HCT116 (cell line): Measurements from ENCODE around the gene RBMX. TPM values are rescaled to one million over a fixed set of nuclear protein-coding genes. Genes with fewer than 3 reads are reported as not detected.

Experiments used
- ATAC-seq: fragments of 200-7000 bp; cut with Tn5 transposase; 2 replicates; pipeline ENCODE4 v1.9.1; 2020; ENCODE audit warnings: mild to moderate bottlenecking, moderate library complexity
- BruUV-seq: library from RNA; stranded (reverse); fragments of 400-500 nt; replicated peaks from 2 replicates; lab custom pipeline; 2021; lab: Mats Ljungman, UMichigan
- CTCF ChIA-PET: fragments of 300-600 bp; sonication (Branson Sonifier 250); formaldehyde crosslinking; loops from one replicate; lab custom pipeline; 2021; ENCODE audit warnings: antibody characterized with exemption; lab: Charles Lee
- POLR2A ChIA-PET: fragments of 300-600, 350-600 bp; sonication (Branson Sonifier 250); formaldehyde crosslinking; loops from one replicate; lab custom pipeline; 2021; ENCODE audit warnings: antibody characterized with exemption; lab: Charles Lee
- RAD21 ChIA-PET, 2 experiments: fragments of 300-600 bp; sonication (Branson Sonifier 250); formaldehyde crosslinking; loops; one replicate each; lab custom pipeline; 2023; ENCODE audit warnings: low total read pairs in 2 of 2; ENCODE audit not compliant: uncharacterized antibody in 2 of 2, unreplicated experiment in 2 of 2, low non-redundant PET in 1 of 2; lab: Charles Lee
- DNase-seq: peaks from one replicate; pipeline ENCODE4 v3.0.0-alpha.2; 2010; ENCODE audit warnings: low read depth, low spot score
- H2AFZ ChIP-seq: fragments of 200-600 bp; shearing (Covaris generic), sonication (generic); 2 replicates; pipeline ENCODE4 v1.6.1; 2017; ENCODE audit warnings: low read depth, mixed run types, mixed read lengths, antibody characterized with exemption, low read length; ENCODE audit not compliant: poor library complexity, severe bottlenecking
- H3K27ac ChIP-seq: 2 replicates; pipeline ENCODE4 v1.5.1; 2012; ENCODE audit warnings: low read depth, low read length
- H3K27me3 ChIP-seq: fragments of 200-600 bp; sonication (generic); 2 replicates; pipeline ENCODE4 v1.6.1; 2016; ENCODE audit warnings: mixed run types, low read length, mixed read lengths; ENCODE audit not compliant: insufficient read depth
- H3K36me3 ChIP-seq, 2 experiments: fragments of 200-500 bp in 1 of 2; fragments of 200-600 bp in 1 of 2; sonication (Bioruptor generic) in 1 of 2; sonication (generic) in 1 of 2; 2 replicates each; pipeline versions ENCODE4 v1.5.1 to v1.6.1; 2014 to 2016; ENCODE audit warnings: low read length in 2 of 2, inconsistent platforms in 1 of 2, mixed read lengths in 1 of 2, mixed run types in 1 of 2; ENCODE audit not compliant: insufficient read depth in 2 of 2, control insufficient read depth in 1 of 2
- H3K4me1 ChIP-seq, 2 experiments: fragments of 200-600 bp in 1 of 2; sonication (generic) in 1 of 2; 2 replicates each; pipeline versions ENCODE4 v1.5.1 to v1.6.1; 2012 to 2017; ENCODE audit warnings: low read length in 2 of 2, inconsistent platforms in 1 of 2, mild to moderate bottlenecking in 1 of 2, mixed read lengths in 1 of 2, mixed run types in 1 of 2, moderate library complexity in 1 of 2; ENCODE audit not compliant: insufficient read depth in 2 of 2, control insufficient read depth in 1 of 2
- H3K4me2 ChIP-seq: fragments of 200-600 bp; sonication (generic); 2 replicates; pipeline ENCODE4 v1.6.1; 2017; ENCODE audit warnings: mixed run types, low read length, mixed read lengths
- H3K4me3 ChIP-seq, 2 experiments: fragments of 200-600 bp in 1 of 2; sonication (generic) in 1 of 2; replicated peaks in 1 of 2; 2 replicates each; pipeline ENCODE4 v1.5.1; 2011 to 2016; ENCODE audit warnings: low read length in 2 of 2, control low read depth in 1 of 2, low read depth in 1 of 2, mild to moderate bottlenecking in 1 of 2, mixed read lengths in 1 of 2, mixed run types in 1 of 2
- H3K79me2 ChIP-seq: fragments of 200-600 bp; sonication (generic); 2 replicates; pipeline ENCODE4 v1.6.1; 2017; ENCODE audit warnings: mild to moderate bottlenecking, mixed run types, low read length, moderate library complexity, mixed read lengths; ENCODE audit not compliant: insufficient read depth
- H3K9ac ChIP-seq: fragments of 200-600 bp; sonication (generic); 2 replicates; pipeline ENCODE4 v1.6.1; 2016; ENCODE audit warnings: low read length, mixed read lengths
- H3K9me2 ChIP-seq: fragments of 200-600 bp; sonication (generic), shearing (Covaris generic); 2 replicates; pipeline ENCODE4 v1.6.1; 2017; ENCODE audit warnings: mixed run types, mild to moderate bottlenecking, moderate library complexity; ENCODE audit not compliant: insufficient read depth
- H3K9me3 ChIP-seq, 2 experiments: fragments of 200-500 bp in 1 of 2; fragments of 200-600 bp in 1 of 2; sonication (Bioruptor generic) in 1 of 2; sonication (generic) in 1 of 2; 2 replicates each; pipeline ENCODE4 v1.6.1; 2014 to 2017; ENCODE audit warnings: low read length in 2 of 2, mixed read lengths in 2 of 2, inconsistent platforms in 1 of 2, low read depth in 1 of 2, mild to moderate bottlenecking in 1 of 2, mixed run types in 1 of 2, moderate library complexity in 1 of 2; ENCODE audit not compliant: control insufficient read depth in 1 of 2, insufficient read depth in 1 of 2
- H4K20me1 ChIP-seq: fragments of 200-600 bp; sonication (generic), shearing (Covaris generic); 2 replicates; pipeline ENCODE4 v1.6.1; 2017; ENCODE audit warnings: mixed run types, mild to moderate bottlenecking, moderate library complexity; ENCODE audit not compliant: insufficient read depth
- CEBPB ChIP-seq: IDR thresholded peaks from 2 replicates; pipeline ENCODE4 v1.6.1; 2012; ENCODE audit warnings: low read depth
- EGR1 ChIP-seq: IDR thresholded peaks from 2 replicates; pipeline ENCODE4 v1.6.1; 2012; ENCODE audit warnings: low read depth
- EZH2 ChIP-seq: fragments of 200-600 bp; sonication (generic); IDR thresholded peaks from 2 replicates; pipeline ENCODE4 v1.6.1; 2017; ENCODE audit warnings: antibody characterized with exemption, mixed run types
- EZH2phosphoT487 ChIP-seq: fragments of 200-600 bp; IDR thresholded peaks from 2 replicates; pipeline ENCODE4 v1.6.1; 2018; ENCODE audit warnings: antibody characterized with exemption, borderline replicate concordance
- FOSL1 ChIP-seq: IDR thresholded peaks from 2 replicates; pipeline ENCODE4 v1.6.1; 2012; ENCODE audit warnings: low read depth
- JUND ChIP-seq: IDR thresholded peaks from 2 replicates; pipeline ENCODE4 v1.6.1; 2012
- POLR2A ChIP-seq: IDR thresholded peaks from 2 replicates; pipeline ENCODE4 v1.7.0; 2011; ENCODE audit warnings: borderline replicate concordance; ENCODE audit not compliant: insufficient read depth, insufficient read length; ENCODE audit errors: extremely low read depth
- POLR2AphosphoS5 ChIP-seq: IDR thresholded peaks from 2 replicates; pipeline ENCODE4 v1.6.1; 2011; ENCODE audit warnings: mild to moderate bottlenecking, low read depth, low read length, moderate library complexity
- SIN3A ChIP-seq: IDR thresholded peaks from 2 replicates; pipeline ENCODE4 v1.6.1; 2012; ENCODE audit warnings: low read depth
- SP1 ChIP-seq: IDR thresholded peaks from 2 replicates; pipeline ENCODE4 v1.6.1; 2012; ENCODE audit warnings: low read depth
- SRF ChIP-seq: IDR thresholded peaks from 2 replicates; pipeline ENCODE4 v1.6.1; 2012; ENCODE audit warnings: low read depth
- TCF7L2 ChIP-seq: IDR thresholded peaks from 2 replicates; pipeline ENCODE4 v1.7.0; 2011; ENCODE audit warnings: borderline replicate concordance, inconsistent platforms; ENCODE audit not compliant: insufficient read depth, insufficient read length; ENCODE audit errors: extremely low read depth
- YY1 ChIP-seq: IDR thresholded peaks from 2 replicates; pipeline ENCODE4 v1.6.1; 2011; ENCODE audit warnings: low read length, low read depth, moderate library complexity, mild to moderate bottlenecking; ENCODE audit not compliant: insufficient replicate concordance; ENCODE audit errors: extremely low read depth
- ZFX ChIP-seq: fragments of 450-650 bp; IDR thresholded peaks from 2 replicates; pipeline ENCODE4 v1.6.1; 2017
- ZNF274 ChIP-seq: fragments of 200-500 bp; sonication (Bioruptor generic); IDR thresholded peaks from 2 replicates; pipeline ENCODE4 v1.6.1; 2014; ENCODE audit warnings: mild to moderate bottlenecking, low read depth, low read length, inconsistent platforms
- intact Hi-C: fragments of 100-400 bp; cut with micrococcal nuclease; formaldehyde crosslinking; loops from 2 replicates; pipeline ENCODE4 v1.10.0; 2022
- total RNA-seq: library from RNA; stranded (reverse); gene quantifications from one replicate; pipeline ENCODE4 v1.2.1, GENCODE V29; 2021; ENCODE audit not compliant: unreplicated experiment
- TF ChIP-seq, protein P1 (sequence below): IDR thresholded peaks from 2 replicates; pipeline ENCODE4 v1.6.1; 2011; ENCODE audit warnings: mild to moderate bottlenecking, low read length, moderate library complexity; ENCODE audit not compliant: insufficient replicate concordance; ENCODE audit errors: extremely low read depth
- TF ChIP-seq, protein P2 (sequence below): IDR thresholded peaks from 2 replicates; pipeline ENCODE4 v1.6.1; 2012
- TF ChIP-seq, protein P3 (sequence below): IDR thresholded peaks from 2 replicates; pipeline ENCODE4 v1.6.1; 2012; ENCODE audit warnings: low read depth
- TF ChIP-seq, protein P4 (sequence below), 3 experiments: fragments of 200-600 bp in 1 of 3; sonication (generic) in 1 of 3; IDR thresholded peaks in 2 of 3; conservative IDR thresholded peaks in 1 of 3; 2 replicates each; pipeline ENCODE4 v1.5.1; 2012 to 2017; ENCODE audit warnings: low read depth in 2 of 3, low read length in 2 of 3, antibody characterized with exemption in 1 of 3, borderline replicate concordance in 1 of 3, control low read depth in 1 of 3, mild to moderate bottlenecking in 1 of 3, mixed read lengths in 1 of 3, mixed run types in 1 of 3, moderate library complexity in 1 of 3; ENCODE audit not compliant: insufficient read depth in 1 of 3
- TF ChIP-seq, protein P5 (sequence below): IDR thresholded peaks from 2 replicates; pipeline ENCODE4 v1.6.1; 2012

RBMX gene
- total RNA-seq, 1 experiment from 2014 or later = 267 TPM

DNA sequence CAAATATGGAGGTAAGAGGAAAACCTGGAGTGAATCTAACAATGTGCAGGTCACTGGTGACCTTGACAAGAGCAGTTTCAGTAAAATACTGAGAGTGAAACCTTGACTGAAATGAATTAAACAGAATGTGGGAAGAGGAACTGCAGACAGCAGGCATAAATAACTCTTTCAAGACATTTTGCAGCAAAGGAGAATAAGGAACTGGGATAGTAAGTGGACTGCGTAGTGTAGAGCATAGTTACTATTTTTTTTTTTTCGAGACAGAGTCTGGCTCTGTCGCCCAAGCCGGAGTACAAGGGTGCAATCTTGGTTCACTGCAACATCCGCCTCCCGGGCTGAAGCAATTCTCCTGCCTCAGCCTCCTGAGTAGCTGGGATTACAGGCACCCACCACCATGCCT is 24.0 kb downstream of the RBMX start:
- H3K4me1 ChIP-seq = no peaks in the 10 kb centered on the region
- no peak for ATAC-seq
- H3K9me3 ChIP-seq = no peaks in the 10 kb centered on the region
- H3K27ac ChIP-seq = no peak overlapping the region
- H3K4me3 ChIP-seq = no peak overlapping the region
- RAD21 ChIA-PET = no interaction called here
- DNase-seq = no peak
- CTCF ChIA-PET = no interaction called here
- H3K79me2 ChIP-seq = no peaks in the 10 kb centered on the region
- no peaks in the 10 kb centered on the region; a peak in 1 of 4 replicates for H3K36me3 ChIP-seq
- H2AFZ ChIP-seq = no peak overlapping the region
- BruUV-seq = no TSS peak
- no peaks in the 10 kb centered on the region for H3K27me3 ChIP-seq
- no peaks in the 10 kb centered on the region for H3K9me2 ChIP-seq
- POLR2A ChIA-PET = no interaction called here
- TF ChIP-seq, protein P1, sequence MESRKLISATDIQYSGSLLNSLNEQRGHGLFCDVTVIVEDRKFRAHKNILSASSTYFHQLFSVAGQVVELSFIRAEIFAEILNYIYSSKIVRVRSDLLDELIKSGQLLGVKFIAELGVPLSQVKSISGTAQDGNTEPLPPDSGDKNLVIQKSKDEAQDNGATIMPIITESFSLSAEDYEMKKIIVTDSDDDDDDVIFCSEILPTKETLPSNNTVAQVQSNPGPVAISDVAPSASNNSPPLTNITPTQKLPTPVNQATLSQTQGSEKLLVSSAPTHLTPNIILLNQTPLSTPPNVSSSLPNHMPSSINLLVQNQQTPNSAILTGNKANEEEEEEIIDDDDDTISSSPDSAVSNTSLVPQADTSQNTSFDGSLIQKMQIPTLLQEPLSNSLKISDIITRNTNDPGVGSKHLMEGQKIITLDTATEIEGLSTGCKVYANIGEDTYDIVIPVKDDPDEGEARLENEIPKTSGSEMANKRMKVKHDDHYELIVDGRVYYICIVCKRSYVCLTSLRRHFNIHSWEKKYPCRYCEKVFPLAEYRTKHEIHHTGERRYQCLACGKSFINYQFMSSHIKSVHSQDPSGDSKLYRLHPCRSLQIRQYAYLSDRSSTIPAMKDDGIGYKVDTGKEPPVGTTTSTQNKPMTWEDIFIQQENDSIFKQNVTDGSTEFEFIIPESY = no peak
- no peak for TF ChIP-seq SRF
- TF ChIP-seq CEBPB = no peak
- TF ChIP-seq EZH2 = no peak
- TF ChIP-seq EZH2phosphoT487 = no peak
- no peak for TF ChIP-seq JUND
- TF ChIP-seq, protein P2, sequence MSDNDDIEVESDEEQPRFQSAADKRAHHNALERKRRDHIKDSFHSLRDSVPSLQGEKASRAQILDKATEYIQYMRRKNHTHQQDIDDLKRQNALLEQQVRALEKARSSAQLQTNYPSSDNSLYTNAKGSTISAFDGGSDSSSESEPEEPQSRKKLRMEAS = no peak
- no peak for TF ChIP-seq ZNF274
- TF ChIP-seq FOSL1 = no peak
- no peak for TF ChIP-seq SIN3A
- TF ChIP-seq TCF7L2 = no peak
- TF ChIP-seq YY1 = no peak
- TF ChIP-seq, protein P3, sequence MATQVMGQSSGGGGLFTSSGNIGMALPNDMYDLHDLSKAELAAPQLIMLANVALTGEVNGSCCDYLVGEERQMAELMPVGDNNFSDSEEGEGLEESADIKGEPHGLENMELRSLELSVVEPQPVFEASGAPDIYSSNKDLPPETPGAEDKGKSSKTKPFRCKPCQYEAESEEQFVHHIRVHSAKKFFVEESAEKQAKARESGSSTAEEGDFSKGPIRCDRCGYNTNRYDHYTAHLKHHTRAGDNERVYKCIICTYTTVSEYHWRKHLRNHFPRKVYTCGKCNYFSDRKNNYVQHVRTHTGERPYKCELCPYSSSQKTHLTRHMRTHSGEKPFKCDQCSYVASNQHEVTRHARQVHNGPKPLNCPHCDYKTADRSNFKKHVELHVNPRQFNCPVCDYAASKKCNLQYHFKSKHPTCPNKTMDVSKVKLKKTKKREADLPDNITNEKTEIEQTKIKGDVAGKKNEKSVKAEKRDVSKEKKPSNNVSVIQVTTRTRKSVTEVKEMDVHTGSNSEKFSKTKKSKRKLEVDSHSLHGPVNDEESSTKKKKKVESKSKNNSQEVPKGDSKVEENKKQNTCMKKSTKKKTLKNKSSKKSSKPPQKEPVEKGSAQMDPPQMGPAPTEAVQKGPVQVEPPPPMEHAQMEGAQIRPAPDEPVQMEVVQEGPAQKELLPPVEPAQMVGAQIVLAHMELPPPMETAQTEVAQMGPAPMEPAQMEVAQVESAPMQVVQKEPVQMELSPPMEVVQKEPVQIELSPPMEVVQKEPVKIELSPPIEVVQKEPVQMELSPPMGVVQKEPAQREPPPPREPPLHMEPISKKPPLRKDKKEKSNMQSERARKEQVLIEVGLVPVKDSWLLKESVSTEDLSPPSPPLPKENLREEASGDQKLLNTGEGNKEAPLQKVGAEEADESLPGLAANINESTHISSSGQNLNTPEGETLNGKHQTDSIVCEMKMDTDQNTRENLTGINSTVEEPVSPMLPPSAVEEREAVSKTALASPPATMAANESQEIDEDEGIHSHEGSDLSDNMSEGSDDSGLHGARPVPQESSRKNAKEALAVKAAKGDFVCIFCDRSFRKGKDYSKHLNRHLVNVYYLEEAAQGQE = no peak
- no peak for TF ChIP-seq ZFX
- no peak for TF ChIP-seq EGR1
- TF ChIP-seq, protein P4, sequence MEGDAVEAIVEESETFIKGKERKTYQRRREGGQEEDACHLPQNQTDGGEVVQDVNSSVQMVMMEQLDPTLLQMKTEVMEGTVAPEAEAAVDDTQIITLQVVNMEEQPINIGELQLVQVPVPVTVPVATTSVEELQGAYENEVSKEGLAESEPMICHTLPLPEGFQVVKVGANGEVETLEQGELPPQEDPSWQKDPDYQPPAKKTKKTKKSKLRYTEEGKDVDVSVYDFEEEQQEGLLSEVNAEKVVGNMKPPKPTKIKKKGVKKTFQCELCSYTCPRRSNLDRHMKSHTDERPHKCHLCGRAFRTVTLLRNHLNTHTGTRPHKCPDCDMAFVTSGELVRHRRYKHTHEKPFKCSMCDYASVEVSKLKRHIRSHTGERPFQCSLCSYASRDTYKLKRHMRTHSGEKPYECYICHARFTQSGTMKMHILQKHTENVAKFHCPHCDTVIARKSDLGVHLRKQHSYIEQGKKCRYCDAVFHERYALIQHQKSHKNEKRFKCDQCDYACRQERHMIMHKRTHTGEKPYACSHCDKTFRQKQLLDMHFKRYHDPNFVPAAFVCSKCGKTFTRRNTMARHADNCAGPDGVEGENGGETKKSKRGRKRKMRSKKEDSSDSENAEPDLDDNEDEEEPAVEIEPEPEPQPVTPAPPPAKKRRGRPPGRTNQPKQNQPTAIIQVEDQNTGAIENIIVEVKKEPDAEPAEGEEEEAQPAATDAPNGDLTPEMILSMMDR (IDR thresholded peaks at IDR 0.05 in 2 of 3, conservative IDR thresholded peaks at IDR 0.05 in 1 of 3; ENCODE audit: borderline replicate concordance in 1 of 3, insufficient read depth in 1 of 3, low read depth in 2 of 3, low read length in 2 of 3) = no peak
- TF ChIP-seq, protein P5, sequence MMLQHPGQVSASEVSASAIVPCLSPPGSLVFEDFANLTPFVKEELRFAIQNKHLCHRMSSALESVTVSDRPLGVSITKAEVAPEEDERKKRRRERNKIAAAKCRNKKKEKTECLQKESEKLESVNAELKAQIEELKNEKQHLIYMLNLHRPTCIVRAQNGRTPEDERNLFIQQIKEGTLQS = no peak
- TF ChIP-seq POLR2A = no peak
- no peak for TF ChIP-seq SP1
- no peak for TF ChIP-seq POLR2AphosphoS5
- no peak overlapping the region for H3K4me2 ChIP-seq
- intact Hi-C loops = no loop called here
- no peak overlapping the region for H3K9ac ChIP-seq
- no peaks in the 10 kb centered on the region for H4K20me1 ChIP-seq
